NCI-H748 (cell line): ENCODE results near the gene PAK1.

Source experiments
- DNase-seq: peaks from one replicate; lab custom pipeline; 2025; ENCODE audit not compliant: unreplicated experiment; lab: John Stamatoyannopoulos, UW

The PAK1 gene

DNA sequence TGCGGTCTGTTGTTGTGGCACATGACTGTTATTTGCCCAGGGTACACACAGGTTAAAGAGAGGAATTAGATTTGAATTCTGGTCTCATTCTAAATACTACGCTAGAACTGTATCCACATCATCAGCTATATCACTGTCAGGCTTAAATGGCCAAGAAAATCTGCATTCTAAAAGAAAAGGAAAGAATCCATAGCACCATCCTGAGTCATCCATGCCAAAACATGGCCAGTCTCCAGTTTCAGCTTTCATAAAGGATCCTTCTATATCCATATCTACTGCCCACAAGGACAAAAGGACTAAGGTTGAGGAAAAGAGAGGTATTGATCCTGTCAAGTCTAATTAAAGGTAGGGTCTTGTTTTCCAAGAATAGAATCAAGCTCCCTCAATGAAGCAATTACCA is 98.8 kb downstream of the PAK1 start:
- DNase-seq = no peak

GRCh38 chr11:77374611-77375031 is 99.3 kb downstream of the PAK1 start:
- no peak for DNase-seq

DNA sequence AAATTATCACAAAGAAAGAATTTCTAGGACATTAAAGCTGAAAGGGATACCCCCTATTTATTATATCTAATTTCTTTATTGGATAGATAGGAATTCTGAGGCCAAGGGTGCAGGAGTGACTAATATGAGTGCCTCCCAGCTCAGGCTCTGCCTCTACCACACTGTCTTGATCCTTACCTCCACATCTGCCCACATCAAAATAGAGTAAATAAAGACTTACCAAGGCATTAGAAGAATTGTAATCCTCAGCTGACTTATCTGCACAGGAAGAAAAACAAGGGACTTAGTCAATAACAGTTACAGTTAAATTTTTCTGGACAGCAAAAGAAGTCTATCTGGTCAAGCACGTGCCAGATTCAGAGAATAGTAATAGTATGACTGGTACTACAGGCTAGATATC is 99.8 kb downstream of the PAK1 start:
- no peak for DNase-seq

GRCh38 chr11:77372726-77373125 is 101.2 kb downstream of the PAK1 start:
- DNase-seq = no peak

DNA sequence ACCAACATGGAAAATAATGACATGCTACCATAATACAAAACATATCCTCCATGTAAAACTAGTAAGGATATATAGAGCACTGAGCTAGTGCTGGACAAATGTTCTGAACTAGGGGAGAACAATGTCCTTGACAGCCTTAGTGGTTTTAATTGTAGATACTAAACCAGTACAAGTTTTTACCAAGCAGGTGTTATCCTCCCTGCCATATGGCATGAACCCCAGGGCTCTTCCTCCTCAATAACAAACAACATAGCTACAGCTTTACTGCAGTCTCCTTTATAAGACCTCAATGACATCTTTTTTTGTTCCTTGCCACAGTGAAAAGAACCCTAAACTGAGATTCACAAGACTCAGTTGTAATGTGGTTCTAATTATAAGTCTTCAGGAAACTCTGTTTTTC is 102.2 kb downstream of the PAK1 start:
- DNase-seq = no peak

DNA sequence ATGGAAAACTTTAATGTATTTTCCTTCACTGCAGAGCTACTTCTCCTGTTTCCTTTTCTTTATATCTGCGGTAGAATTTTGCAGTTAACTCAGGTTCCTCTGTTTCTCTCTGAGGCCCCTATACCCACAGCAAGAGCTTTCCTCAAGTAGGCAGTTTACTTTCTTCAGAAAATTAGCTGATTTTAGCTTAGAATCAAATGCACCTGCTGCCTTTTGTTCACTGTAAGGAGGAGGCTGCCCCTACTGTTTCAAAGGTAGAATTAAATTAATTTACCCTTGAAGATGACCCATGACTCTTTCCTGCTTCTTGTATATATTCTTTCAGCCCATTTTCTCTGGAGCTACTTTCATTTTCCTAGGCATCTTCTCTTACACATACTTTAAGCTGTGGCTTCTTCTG is 103.7 kb downstream of the PAK1 start:
- no peak for DNase-seq

- DNase-seq = no peak
Measured at GRCh38 chr11:77361184-77361583, 112.7 kb downstream of the PAK1 start.

GRCh38 chr11:77359481-77359880 is 114.4 kb downstream of the PAK1 start:
- no peak for DNase-seq

DNA sequence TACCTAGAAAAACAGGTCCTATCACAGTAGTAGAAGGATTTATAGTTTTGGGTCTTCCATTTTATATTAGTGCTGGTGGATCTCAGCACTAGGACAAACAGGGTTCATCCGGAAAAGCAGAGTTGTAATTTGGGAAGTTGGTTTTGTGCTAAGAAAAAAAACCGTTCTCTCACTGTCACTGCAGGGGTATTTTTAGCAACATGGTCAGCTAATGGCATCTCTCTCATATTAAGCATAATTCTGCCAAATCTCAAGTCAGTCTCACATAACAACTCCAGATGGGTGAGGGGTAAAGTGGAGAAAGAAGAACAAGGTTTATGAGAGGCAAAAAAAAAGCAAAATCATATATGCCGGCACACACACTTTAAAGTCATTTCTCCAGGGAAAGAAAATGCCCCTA is 120.8 kb downstream of the PAK1 start:
- no peak for DNase-seq

- DNase-seq = no peak
Measured at GRCh38 chr11:77351281-77351886, 122.5 kb downstream of the PAK1 start.

GRCh38 chr11:77347948-77348347 is 125.9 kb downstream of the PAK1 start:
- no peak for DNase-seq

- no peak for DNase-seq
Measured at GRCh38 chr11:77346906-77347603, 126.8 kb downstream of the PAK1 start.

DNA sequence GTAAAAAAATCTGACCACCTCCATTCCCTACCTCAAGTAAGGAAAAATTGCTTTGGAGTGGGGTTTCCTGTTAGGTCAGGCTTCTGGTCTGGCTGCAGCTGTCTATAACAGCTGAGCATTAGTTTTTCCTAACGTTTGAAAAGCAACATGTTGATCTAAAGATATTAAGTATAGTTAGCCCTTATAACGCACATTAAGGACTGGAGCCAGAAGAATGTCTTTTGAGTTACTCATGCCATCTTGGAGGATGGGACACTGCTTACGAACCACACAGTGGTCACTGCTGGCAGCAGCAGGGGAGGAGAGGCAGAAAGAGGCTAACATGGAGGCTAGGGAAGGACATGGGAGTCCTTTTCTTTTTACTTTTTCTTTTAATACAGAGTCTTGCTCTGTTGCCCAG is 128.3 kb downstream of the PAK1 start:
- no peak for DNase-seq

- DNase-seq = no peak
Measured at GRCh38 chr11:77340501-77340900, 133.4 kb downstream of the PAK1 start.

DNA sequence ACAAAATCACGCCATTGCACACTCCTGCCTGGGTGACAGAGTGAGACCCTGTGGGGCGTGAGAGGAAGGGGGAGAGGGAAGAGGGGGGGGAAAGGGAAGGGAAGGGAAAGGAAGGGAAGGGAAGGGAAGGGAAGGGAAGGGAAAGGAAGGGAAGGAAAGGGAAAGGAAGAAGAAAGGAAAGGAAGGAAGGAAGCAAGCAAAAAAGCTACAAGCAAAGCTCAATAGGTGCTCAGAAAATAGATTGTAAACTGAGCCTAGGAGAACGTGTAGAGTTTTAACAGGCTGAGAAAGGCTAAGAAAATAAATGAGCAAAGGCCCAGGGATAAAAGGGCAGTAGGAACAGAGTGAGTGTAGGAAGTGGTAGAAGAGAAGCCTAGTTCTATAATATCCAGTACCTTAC is 141.6 kb downstream of the PAK1 start:
- DNase-seq = no peak

DNA sequence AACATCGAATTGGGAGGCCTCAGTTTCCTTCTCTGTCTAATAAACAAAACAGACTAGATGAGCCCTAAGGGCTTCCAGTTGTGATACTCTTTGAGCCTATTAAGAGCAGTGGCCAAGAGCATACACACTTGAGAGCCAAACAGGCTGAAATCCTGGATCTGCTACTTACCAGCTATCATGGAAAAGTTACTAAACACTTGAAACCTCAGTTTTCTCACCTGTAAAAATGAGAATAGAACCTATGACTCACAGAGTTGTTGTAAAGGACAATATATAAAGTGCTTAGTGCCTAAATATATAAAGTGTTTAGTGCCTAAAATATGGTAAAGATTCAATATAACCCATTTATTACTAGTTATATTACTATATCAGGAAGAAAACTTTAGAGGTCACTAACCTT is 148.7 kb downstream of the PAK1 start:
- DNase-seq = no peak

- no peak for DNase-seq
Measured at GRCh38 chr11:77324508-77324907, 149.4 kb downstream of the PAK1 start.

GRCh38 chr11:77322926-77323590 is 150.8 kb downstream of the PAK1 start:
- no peak for DNase-seq

- DNase-seq = no peak
Measured at GRCh38 chr11:77322506-77322905, 151.4 kb downstream of the PAK1 start.

DNA sequence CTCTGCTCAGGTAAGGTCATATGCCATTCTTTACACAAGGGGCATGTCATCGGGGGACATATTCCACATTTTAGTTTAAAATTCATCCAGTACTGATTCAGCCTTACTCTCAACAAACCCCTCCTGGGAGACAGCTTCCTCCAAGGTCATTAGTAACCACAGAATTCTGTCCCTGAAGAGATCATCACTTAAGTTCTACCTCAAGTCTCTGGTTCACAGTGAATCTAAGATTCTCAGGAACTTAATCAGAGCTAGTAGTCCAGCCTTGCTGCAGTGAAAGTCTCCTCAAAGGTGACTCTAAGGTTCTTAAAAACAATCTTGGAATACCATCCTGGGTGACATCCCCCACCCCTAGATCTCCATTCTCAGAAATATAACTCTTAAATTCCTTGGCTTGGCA is 153.5 kb downstream of the PAK1 start:
- no peak for DNase-seq

GRCh38 chr11:77318600-77318999 is 155.3 kb downstream of the PAK1 start:
- no peak for DNase-seq

DNA sequence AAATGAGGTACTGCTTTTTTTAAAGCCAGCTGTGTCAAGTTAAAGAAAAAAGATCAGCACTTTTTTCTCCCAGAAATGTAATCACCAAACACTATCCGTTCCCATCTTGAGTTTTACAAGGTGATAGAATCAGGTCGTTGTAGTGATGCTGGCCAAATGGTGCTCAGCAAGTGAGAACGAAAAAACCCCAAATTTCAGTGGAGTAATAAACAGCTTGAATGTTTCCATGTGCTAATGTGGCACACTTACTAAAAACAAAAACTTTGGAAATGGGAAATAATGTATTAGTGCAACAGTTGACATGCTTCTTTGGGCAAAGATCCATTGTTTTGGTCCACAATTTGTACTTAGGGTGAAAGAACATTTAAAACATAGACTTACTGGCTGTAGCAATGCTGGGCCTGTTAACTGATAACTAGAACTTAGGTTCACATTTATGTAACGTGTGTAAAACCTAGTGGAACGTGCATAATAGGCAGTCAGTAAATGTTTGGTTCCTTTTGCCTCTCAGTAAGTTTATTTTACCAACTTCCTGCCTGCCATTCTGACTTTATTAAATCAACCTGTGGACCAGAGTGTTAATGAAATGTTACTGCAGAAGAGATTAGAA is 157.1 kb downstream of the PAK1 start:
- DNase-seq = no peak
